ENCODE results near the gene AMFR. TPM values are rescaled to one million over a fixed set of nuclear protein-coding genes. Genes with fewer than 3 reads are reported as not detected.

AMFR gene
- total and polyA plus RNA-seq, 10 of the 15 experiments (the other 5 are each of a cell fraction or from before 2014, with no cell fraction given), result 8.2 to 67.6 (median 28.1) TPM

GRCh38 chr16:56387396-56387795 lies 37.9 kb downstream of the AMFR start:
- Histone ChIP-seq H3K4me2 (ENCODE audit: control insufficient read depth, insufficient read depth) (no peak overlapping the region), H3K79me2 (ENCODE audit: control insufficient read depth, insufficient read depth, low read length) (no peaks in the 10 kb centered on the region)
- in situ Hi-C loops (cut with MboI), result no loop called here

More at GRCh38 chr16:56387396-56387795, 37.9 kb downstream of the AMFR start:
- DNase-seq (ENCODE audit: low read depth, low spot score) (no peak), ATAC-seq (no peak), FAIRE-seq (no peak)
- ChIA-PET RAD21 (ENCODE audit: unreplicated experiment) (no interaction called here), POLR2A (no interaction called here), CTCF (no interaction called here), SMC1A (ENCODE audit: uncharacterized antibody, unreplicated experiment) (interaction anchor here (1.6 kb wide), 1 partner anchor 24 kb away, joined by 3 read pairs; no protein-coding TSS in a partner anchor)
- 95% methylated on average over 3 of the region's 3 CpGs for WGBS (ENCODE audit: insufficient coverage, insufficient replicate concordance, low lambda C conversion rate, missing lambda C conversion rate)
- TF ChIP-seq EED (IDR thresholded peaks at IDR 0.05; ENCODE audit: low read depth), result no peak
- no peak for TF ChIP-seq EGR1 (IDR thresholded peaks at IDR 0.05; ENCODE audit: borderline replicate concordance in 1 of 2, low read depth in 2 of 2, low read length in 2 of 2)
- no peak for TF ChIP-seq POU2F2 (IDR thresholded peaks at IDR 0.05; ENCODE audit: borderline replicate concordance, low read depth, low read length)
- TF ChIP-seq USF2 (IDR thresholded peaks at IDR 0.05; ENCODE audit: borderline replicate concordance, low read depth, low read length), result no peak
- no peak for TF ChIP-seq NR2C1 (IDR thresholded peaks at IDR 0.05)
- no peak for TF ChIP-seq SP1 (IDR thresholded peaks at IDR 0.05; ENCODE audit: low read depth, low read length)
- no peak for TF ChIP-seq NR2F1 (conservative IDR thresholded peaks at IDR 0.05)
- TF ChIP-seq SKIL (IDR thresholded peaks at IDR 0.05; ENCODE audit: low read depth, poor library complexity, severe bottlenecking), result no peak
- no peak for TF ChIP-seq CREB1 (IDR thresholded peaks at IDR 0.05; ENCODE audit: low read depth)
- no peak for TF ChIP-seq RBBP5 (conservative IDR thresholded peaks at IDR 0.05)
- no peak for TF ChIP-seq SUZ12 (IDR thresholded peaks at IDR 0.05; ENCODE audit: unreplicated experiment)
- no peak for TF ChIP-seq PKNOX1 (IDR thresholded peaks at IDR 0.05)
- no peak for TF ChIP-seq TCF7 (IDR thresholded peaks at IDR 0.05; ENCODE audit: borderline replicate concordance)
- intact Hi-C loops (cut with micrococcal nuclease; ENCODE audit: unreplicated experiment), result no loop called here
- Histone ChIP-seq H3K27me3 (replicated peaks in 1 of 2; ENCODE audit: control insufficient read depth in 2 of 2, insufficient read depth in 2 of 2, low read length in 1 of 2) (no peaks in the 10 kb centered on the region), H3K9me3 (replicated peaks; ENCODE audit: control insufficient read depth, insufficient read depth, low read length) (no peaks in the 10 kb centered on the region; the same call in 1 of the 3 replicates), H4K20me1 (ENCODE audit: control insufficient read depth, insufficient read depth) (no peaks in the 10 kb centered on the region), H3K9ac (ENCODE audit: control insufficient read depth, insufficient read depth, low read length) (no peak overlapping the region), H3K4me1 (ENCODE audit: control insufficient read depth, insufficient read depth, low read length) (no peaks in the 10 kb centered on the region), H3K27ac (ENCODE audit: control insufficient read depth, insufficient read depth) (no peak overlapping the region), H2AFZ (ENCODE audit: control insufficient read depth, low read depth, low read length) (no peak overlapping the region), H3K36me3 (ENCODE audit: control insufficient read depth in 2 of 2, insufficient read depth in 2 of 2, low read length in 1 of 2) (peaks cover 9 to 32% of the 10 kb centered on the region in 2 experiments), H3K4me3 (no peak overlapping the region)
- BruUV-seq (replicated peaks), result no TSS peak

Data from GM12878 (cell line).